Suprapubic skin (tissue), 4 donors: ENCODE measurements around the gene L1CAM.

Experiments used
- EP300 ChIP-seq: sonication (generic); formaldehyde crosslinking; IDR thresholded peaks from one replicate; pipeline ENCODE4 v1.6.1; 2017; ENCODE audit warnings: antibody characterized with exemption
- POLR2A ChIP-seq, 2 donors: fragments of 450-650 bp; IDR thresholded peaks; one replicate each; pipeline ENCODE4 v1.6.1; 2017; ENCODE audit warnings: antibody characterized with exemption in 2 of 2, mild to moderate bottlenecking in 2 of 2, moderate library complexity in 2 of 2
- POLR2AphosphoS5 ChIP-seq, 3 donors: sonication (generic); formaldehyde crosslinking; IDR thresholded peaks; one replicate each; pipeline ENCODE4 v1.6.1; 2017; ENCODE audit warnings: antibody characterized with exemption in 3 of 3
- TF ChIP-seq, protein P1 (sequence below), 2 donors: fragments of 200-600 bp in 1 of 2; fragments of 450-650 bp in 1 of 2; sonication (generic) in 1 of 2; IDR thresholded peaks; one replicate each; pipeline ENCODE4 v1.5.1; 2016 to 2019; ENCODE audit warnings: antibody characterized with exemption in 2 of 2, mild to moderate bottlenecking in 1 of 2, moderate library complexity in 1 of 2

DNA sequence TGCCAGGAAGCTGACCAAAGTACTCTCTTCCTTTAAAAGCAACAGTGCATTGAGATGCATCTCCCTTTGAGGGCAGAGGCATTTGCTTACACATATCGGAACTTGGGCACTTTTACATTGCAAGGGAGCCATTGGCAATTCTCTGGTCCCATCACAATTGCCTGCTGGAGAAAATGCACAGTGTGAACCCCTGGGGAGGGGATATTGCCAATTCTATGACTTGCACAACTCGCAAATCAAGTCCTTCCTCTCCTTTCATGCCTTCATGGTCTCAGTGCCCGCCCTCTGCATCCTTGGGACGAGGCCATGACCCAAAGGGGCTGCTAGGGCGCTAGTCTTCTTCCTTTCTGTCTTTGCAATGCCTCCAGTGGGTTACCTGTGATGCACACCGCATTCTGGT lies 40.8 kb downstream of the L1CAM start:
- TF ChIP-seq, protein P1, sequence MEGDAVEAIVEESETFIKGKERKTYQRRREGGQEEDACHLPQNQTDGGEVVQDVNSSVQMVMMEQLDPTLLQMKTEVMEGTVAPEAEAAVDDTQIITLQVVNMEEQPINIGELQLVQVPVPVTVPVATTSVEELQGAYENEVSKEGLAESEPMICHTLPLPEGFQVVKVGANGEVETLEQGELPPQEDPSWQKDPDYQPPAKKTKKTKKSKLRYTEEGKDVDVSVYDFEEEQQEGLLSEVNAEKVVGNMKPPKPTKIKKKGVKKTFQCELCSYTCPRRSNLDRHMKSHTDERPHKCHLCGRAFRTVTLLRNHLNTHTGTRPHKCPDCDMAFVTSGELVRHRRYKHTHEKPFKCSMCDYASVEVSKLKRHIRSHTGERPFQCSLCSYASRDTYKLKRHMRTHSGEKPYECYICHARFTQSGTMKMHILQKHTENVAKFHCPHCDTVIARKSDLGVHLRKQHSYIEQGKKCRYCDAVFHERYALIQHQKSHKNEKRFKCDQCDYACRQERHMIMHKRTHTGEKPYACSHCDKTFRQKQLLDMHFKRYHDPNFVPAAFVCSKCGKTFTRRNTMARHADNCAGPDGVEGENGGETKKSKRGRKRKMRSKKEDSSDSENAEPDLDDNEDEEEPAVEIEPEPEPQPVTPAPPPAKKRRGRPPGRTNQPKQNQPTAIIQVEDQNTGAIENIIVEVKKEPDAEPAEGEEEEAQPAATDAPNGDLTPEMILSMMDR (IDR thresholded peaks at IDR 0.05) = no peak
- TF ChIP-seq POLR2A (IDR thresholded peaks at IDR 0.05) (no peak), EP300 (no peak), POLR2AphosphoS5 (IDR thresholded peaks at IDR 0.05) (no peak)
